ENCODE measurements around the gene STXBP1.

DNA sequence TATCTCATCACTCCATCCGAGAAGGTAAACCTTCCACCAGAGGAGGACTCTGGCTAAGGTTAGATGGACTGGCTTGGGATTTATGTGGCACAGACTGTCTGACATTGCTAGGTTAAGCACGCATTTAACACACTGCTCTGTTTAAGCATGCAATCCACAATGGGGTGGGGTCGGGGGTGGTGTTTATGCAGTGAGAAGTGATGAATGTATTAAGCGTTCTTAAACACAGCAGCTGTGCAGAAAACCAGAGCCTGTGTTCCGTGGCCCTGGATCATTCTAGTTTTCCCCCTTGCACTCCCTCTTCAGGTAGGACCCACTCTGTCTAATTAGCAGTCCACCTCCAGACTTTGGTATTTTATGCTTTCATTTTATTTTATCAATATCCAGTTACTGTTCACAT is 46.4 kb downstream of the STXBP1 start:
- TF ChIP-seq EZH2phosphoT487 (IDR thresholded peaks at IDR 0.05; ENCODE audit: insufficient read depth, low read depth) (no peak), EZH2 (IDR thresholded peaks at IDR 0.05; ENCODE audit: insufficient read depth, poor library complexity, severe bottlenecking) (no peak)

Measured in GM23248 (cell line).